Astrocyte (in vitro differentiated cells and primary cell): ENCODE data around the gene ELF5. TPM values are rescaled to one million over a fixed set of nuclear protein-coding genes. Genes with fewer than 3 reads are reported as not detected.
A peak's percentile ranks its signal among the peaks of the same experiment; 100 is the strongest.

Experiments used
- DNase-seq: peaks from one replicate; pipeline ENCODE4 v3.0.0-alpha.2; 2010; ENCODE audit warnings: low read depth
- FAIRE-seq: peaks from 2 replicates; lab custom pipeline; 2011; peaks lifted over from hg19 to GRCh38; lab: Jason Lieb, UNC
- H2AFZ ChIP-seq: 2 replicates; pipeline ENCODE4 v1.6.0; 2012; ENCODE audit warnings: low read depth, low read length, inconsistent platforms
- H3K27ac ChIP-seq: 2 replicates; pipeline ENCODE4 v1.5.1; 2011; ENCODE audit warnings: low read depth, low read length, inconsistent platforms
- H3K27me3 ChIP-seq: 2 replicates; pipeline ENCODE4 v1.6.0; 2011; ENCODE audit warnings: low read length, inconsistent platforms; ENCODE audit not compliant: insufficient read depth
- H3K36me3 ChIP-seq: 2 replicates; pipeline ENCODE4 v1.5.1; 2011; ENCODE audit warnings: low read length, inconsistent platforms; ENCODE audit not compliant: insufficient read depth
- H3K4me1 ChIP-seq: 2 replicates; pipeline ENCODE4 v1.5.1; 2011; ENCODE audit warnings: low read length, inconsistent platforms; ENCODE audit not compliant: insufficient read depth
- H3K4me2 ChIP-seq: 2 replicates; pipeline ENCODE4 v1.6.0; 2012; ENCODE audit warnings: low read length, inconsistent platforms
- H3K4me3 ChIP-seq: 2 replicates; pipeline ENCODE4 v1.5.1; 2011; ENCODE audit warnings: low read depth, mild to moderate bottlenecking, low read length, inconsistent platforms; ENCODE audit not compliant: insufficient read depth
- H3K79me2 ChIP-seq: 2 replicates; pipeline ENCODE4 v1.6.0; 2012; ENCODE audit warnings: mild to moderate bottlenecking, low read length, inconsistent platforms; ENCODE audit not compliant: insufficient read depth
- H3K9ac ChIP-seq: 2 replicates; pipeline ENCODE4 v1.6.0; 2012; ENCODE audit warnings: mild to moderate bottlenecking, low read length, inconsistent platforms
- H3K9me3 ChIP-seq: 2 replicates; pipeline ENCODE4 v1.5.1; 2012; ENCODE audit warnings: low read depth, mild to moderate bottlenecking, low read length, inconsistent platforms; ENCODE audit not compliant: insufficient read depth
- H4K20me1 ChIP-seq: 2 replicates; pipeline ENCODE4 v1.6.0; 2012; ENCODE audit warnings: low read length, inconsistent platforms; ENCODE audit not compliant: insufficient read depth
- H3K27ac Mint-ChIP-seq: one replicate; pipeline ENCODE4 v1.8.0; 2021; ENCODE audit warnings: mild to moderate bottlenecking, mixed read lengths; ENCODE audit not compliant: unreplicated experiment
- H3K27me3 Mint-ChIP-seq: one replicate; pipeline ENCODE4 v1.8.0; 2021; ENCODE audit warnings: low read depth, mixed read lengths; ENCODE audit not compliant: unreplicated experiment
- H3K36me3 Mint-ChIP-seq: one replicate; pipeline ENCODE4 v1.8.0; 2021; ENCODE audit warnings: low read depth, mixed read lengths; ENCODE audit not compliant: unreplicated experiment
- H3K4me1 Mint-ChIP-seq: one replicate; pipeline ENCODE4 v1.8.0; 2021; ENCODE audit warnings: low read depth, mixed read lengths; ENCODE audit not compliant: unreplicated experiment
- H3K4me3 Mint-ChIP-seq: one replicate; pipeline ENCODE4 v1.8.0; 2021; ENCODE audit warnings: mild to moderate bottlenecking, moderate library complexity, mixed read lengths; ENCODE audit not compliant: unreplicated experiment
- H3K9me3 Mint-ChIP-seq: one replicate; pipeline ENCODE4 v1.8.0; 2021; ENCODE audit warnings: mild to moderate bottlenecking, mixed read lengths; ENCODE audit not compliant: unreplicated experiment
- CTCF ChIP-seq: IDR thresholded peaks from 2 replicates; pipeline ENCODE4 v1.5.1; 2011; ENCODE audit warnings: low read depth, mild to moderate bottlenecking, inconsistent platforms, low read length, moderate library complexity; ENCODE audit not compliant: insufficient read depth
- EZH2 ChIP-seq: IDR thresholded peaks from 2 replicates; pipeline ENCODE4 v1.6.1; 2012; ENCODE audit warnings: mild to moderate bottlenecking, low read length, inconsistent platforms; ENCODE audit not compliant: insufficient read depth
- total RNA-seq: library from RNA; stranded (reverse); gene quantifications from 2 replicates; pipeline ENCODE4 v1.2.1, GENCODE V29; 2021

Gene ELF5
- total RNA-seq, 1 donor from 2014 or later: not detected

GRCh38 chr11:34480314-34480713 is 33.3 kb downstream of the ELF5 start:
- Histone ChIP-seq H3K36me3 (no peaks in the 10 kb centered on the region), H3K9me3 (no peaks in the 10 kb centered on the region), H3K4me2 (peak overlapping the region; percentile 34), H3K79me2 (no peaks in the 10 kb centered on the region), H2AFZ (no peak overlapping the region), H4K20me1 (no peaks in the 10 kb centered on the region), H3K4me3 (no peak overlapping the region), H3K9ac (no peak overlapping the region), H3K27ac (no peak overlapping the region), H3K4me1 (no peaks in the 10 kb centered on the region), H3K27me3 (peaks cover 5% of the 10 kb centered on the region)
- FAIRE-seq (no peak), DNase-seq (peak; percentile 67)
- Mint-ChIP-seq H3K27ac (peak overlapping the region; percentile 59), H3K9me3 (no peaks in the 10 kb centered on the region), H3K4me1 (peaks cover 12% of the 10 kb centered on the region), H3K4me3 (no peak overlapping the region), H3K36me3 (no peaks in the 10 kb centered on the region), H3K27me3 (peaks cover 6% of the 10 kb centered on the region)
- TF ChIP-seq EZH2 (no peak), CTCF (no peak)

- Histone ChIP-seq H3K4me3 (no peak overlapping the region), H3K9me3 (no peaks in the 10 kb centered on the region), H4K20me1 (no peaks in the 10 kb centered on the region), H3K36me3 (no peaks in the 10 kb centered on the region), H3K27ac (no peak overlapping the region), H3K4me2 (no peak overlapping the region), H3K79me2 (no peaks in the 10 kb centered on the region), H3K4me1 (no peaks in the 10 kb centered on the region), H3K9ac (no peak overlapping the region), H3K27me3 (peaks cover 5% of the 10 kb centered on the region), H2AFZ (no peak overlapping the region)
- H3K9me3 Mint-ChIP-seq: no peaks in the 10 kb centered on the region
- FAIRE-seq (no peak), DNase-seq (no peak)
- peaks cover 12% of the 10 kb centered on the region for H3K4me1 Mint-ChIP-seq
- no peak overlapping the region for H3K4me3 Mint-ChIP-seq
- no peak overlapping the region for H3K27ac Mint-ChIP-seq
- H3K27me3 Mint-ChIP-seq: peaks cover 6% of the 10 kb centered on the region
- no peaks in the 10 kb centered on the region for H3K36me3 Mint-ChIP-seq
- TF ChIP-seq EZH2 (no peak), CTCF (no peak)
Measured at GRCh38 chr11:34478845-34479663, 34.5 kb downstream of the ELF5 start.

GRCh38 chr11:34476849-34477248 is 36.7 kb downstream of the ELF5 start:
- Histone ChIP-seq H3K27ac (no peak overlapping the region), H3K9me3 (no peaks in the 10 kb centered on the region), H3K4me1 (no peaks in the 10 kb centered on the region), H3K4me3 (no peak overlapping the region), H3K27me3 (peaks cover 5% of the 10 kb centered on the region), H4K20me1 (no peaks in the 10 kb centered on the region), H3K36me3 (peaks cover 6% of the 10 kb centered on the region), H2AFZ (no peak overlapping the region), H3K79me2 (no peaks in the 10 kb centered on the region), H3K9ac (no peak overlapping the region), H3K4me2 (no peak overlapping the region)
- no peak for TF ChIP-seq CTCF
- no peak for TF ChIP-seq EZH2
- no peak for DNase-seq
- peaks cover 6% of the 10 kb centered on the region for H3K27me3 Mint-ChIP-seq
- H3K36me3 Mint-ChIP-seq: peaks cover 5% of the 10 kb centered on the region
- H3K4me1 Mint-ChIP-seq: peaks cover 9% of the 10 kb centered on the region
- no peak overlapping the region for H3K4me3 Mint-ChIP-seq
- peak overlapping the region; percentile 34 for H3K27ac Mint-ChIP-seq
- H3K9me3 Mint-ChIP-seq: no peaks in the 10 kb centered on the region
- no peak for FAIRE-seq
